Activated T-cell treated with anti-CD3 and anti-CD28 coated beads for 4 hours (primary cell): ENCODE measurements around the gene BHLHE41.

ENCODE experiments used
- DNase-seq: peaks from one replicate; pipeline ENCODE4 v3.0.0-alpha.2; 2020

BHLHE41 gene

GRCh38 chr12:26133521-26133920, 8.7 kb upstream of the BHLHE41 start:
- DNase-seq = no peak

- no peak for DNase-seq
These were observed 8.0 kb upstream of the BHLHE41 start for GRCh38 chr12:26132866-26133265.

GRCh38 chr12:26131936-26132335, 7.1 kb upstream of the BHLHE41 start:
- DNase-seq = no peak

GRCh38 chr12:26130728-26131127, 5.9 kb upstream of the BHLHE41 start:
- no peak for DNase-seq

- DNase-seq = no peak
These were observed 3.3 kb upstream of the BHLHE41 start for GRCh38 chr12:26128168-26128567.

- no peak for DNase-seq
These were observed 2.6 kb upstream of the BHLHE41 start for GRCh38 chr12:26127404-26127803.

- no peak for DNase-seq
These were observed 1.8 kb upstream of the BHLHE41 start for GRCh38 chr12:26126340-26127284.

GRCh38 chr12:26125400-26126339, 833 bp upstream of the BHLHE41 start:
- DNase-seq = no peak

GRCh38 chr12:26123482-26123980, 1.3 kb downstream of the BHLHE41 start:
- no peak for DNase-seq

GRCh38 chr12:26122681-26123481, 2.0 kb downstream of the BHLHE41 start:
- no peak for DNase-seq

GRCh38 chr12:26122061-26122680, 2.7 kb downstream of the BHLHE41 start:
- no peak for DNase-seq

GRCh38 chr12:26121323-26122060, 3.3 kb downstream of the BHLHE41 start:
- DNase-seq = no peak

GRCh38 chr12:26120561-26121274, 4.1 kb downstream of the BHLHE41 start:
- DNase-seq = no peak

GRCh38 chr12:26119391-26119989, 5.3 kb downstream of the BHLHE41 start:
- DNase-seq = no peak

GRCh38 chr12:26118308-26118707, 6.5 kb downstream of the BHLHE41 start:
- no peak for DNase-seq

- no peak for DNase-seq
These were observed 7.8 kb downstream of the BHLHE41 start for GRCh38 chr12:26116829-26117715.

- DNase-seq = no peak
These were observed 10.0 kb downstream of the BHLHE41 start for GRCh38 chr12:26114720-26115401.
